Caco-2 (cell line): ENCODE measurements around the gene KMT2D. TPM values are rescaled to one million over a fixed set of nuclear protein-coding genes. Genes with fewer than 3 reads are reported as not detected.

ENCODE experiments used
- BruUV-seq: library from RNA; stranded (reverse); fragments of 400-500 nt; replicated peaks from 2 replicates; lab custom pipeline; 2021; lab: Mats Ljungman, UMichigan
- CTCF ChIA-PET: fragments of 300-600 bp; sonication (Branson Sonifier 250); formaldehyde crosslinking; loops from one replicate; lab custom pipeline; 2022; ENCODE audit warnings: antibody characterized with exemption; lab: Charles Lee
- POLR2A ChIA-PET: fragments of 300-600 bp; sonication (Branson Sonifier 250); formaldehyde crosslinking; loops from one replicate; lab custom pipeline; 2022; ENCODE audit warnings: antibody characterized with exemption; lab: Charles Lee
- DNase-seq, 2 experiments: peaks; one replicate each; pipeline versions ENCODE4 v3.0.0 to v3.0.0-alpha.2; 2020 to 2022
- H3K27me3 ChIP-seq: replicated peaks from 2 replicates; pipeline ENCODE4 v1.6.0; 2011; ENCODE audit warnings: low read length; ENCODE audit not compliant: control insufficient read depth, insufficient read depth
- H3K36me3 ChIP-seq: 2 replicates; pipeline ENCODE4 v1.5.1; 2011; ENCODE audit warnings: low read length; ENCODE audit not compliant: control insufficient read depth, insufficient read depth
- H3K4me1 ChIP-seq: fragments of 250-450 bp; sonication (Bioruptor Pico); 2 replicates; pipeline ENCODE4 v1.5.1; 2020; ENCODE audit warnings: mild to moderate bottlenecking
- H3K4me3 ChIP-seq: 2 replicates; pipeline ENCODE4 v1.5.1; 2011; ENCODE audit warnings: low read depth, mild to moderate bottlenecking, control low read depth, low read length
- H3K9me3 ChIP-seq: fragments of 250-450 bp; sonication (Bioruptor Pico); 2 replicates; pipeline ENCODE4 v1.5.1; 2020; ENCODE audit warnings: mild to moderate bottlenecking, moderate library complexity
- H3K27ac Mint-ChIP-seq: one replicate; pipeline ENCODE4 v1.8.0; 2022; ENCODE audit warnings: mixed read lengths; ENCODE audit not compliant: unreplicated experiment
- H3K27me3 Mint-ChIP-seq: one replicate; pipeline ENCODE4 v1.8.0; 2022; ENCODE audit warnings: mixed read lengths; ENCODE audit not compliant: insufficient read depth, unreplicated experiment
- H3K36me3 Mint-ChIP-seq: one replicate; pipeline ENCODE4 v1.8.0; 2022; ENCODE audit warnings: mild to moderate bottlenecking, mixed read lengths; ENCODE audit not compliant: insufficient read depth, unreplicated experiment
- H3K4me1 Mint-ChIP-seq: one replicate; pipeline ENCODE4 v1.8.0; 2022; ENCODE audit warnings: low read depth, mixed read lengths; ENCODE audit not compliant: unreplicated experiment
- H3K4me3 Mint-ChIP-seq: one replicate; pipeline ENCODE4 v1.8.0; 2022; ENCODE audit warnings: mild to moderate bottlenecking, moderate library complexity, mixed read lengths; ENCODE audit not compliant: unreplicated experiment
- H3K9me3 Mint-ChIP-seq: one replicate; pipeline ENCODE4 v1.8.0; 2022; ENCODE audit warnings: mixed read lengths; ENCODE audit not compliant: unreplicated experiment
- intact Hi-C: fragments of 100-400 bp; cut with micrococcal nuclease; formaldehyde crosslinking; loops from one replicate; pipeline ENCODE4 v1.10.0; 2022; ENCODE audit not compliant: unreplicated experiment
- total RNA-seq: library from RNA; stranded (reverse); gene quantifications from 2 replicates; pipeline ENCODE4 v1.2.3, GENCODE V29; 2022
- TF ChIP-seq, protein P1 (sequence below), 2 experiments: fragments of 200-600 bp in 1 of 2; IDR thresholded peaks; 1 replicate in 1 of 2; 2 replicates in 1 of 2; pipeline versions ENCODE4 v1.5.1 to v1.8.0; 2011 to 2022; ENCODE audit warnings: antibody characterized with exemption in 1 of 2, control low read depth in 1 of 2, inconsistent platforms in 1 of 2, low read depth in 1 of 2, low read length in 1 of 2, mild to moderate bottlenecking in 1 of 2, moderate library complexity in 1 of 2; ENCODE audit not compliant: insufficient read depth in 1 of 2, severe bottlenecking in 1 of 2, unreplicated experiment in 1 of 2

The KMT2D gene
- total RNA-seq, 1 experiment from 2014 or later = 139 TPM

DNA sequence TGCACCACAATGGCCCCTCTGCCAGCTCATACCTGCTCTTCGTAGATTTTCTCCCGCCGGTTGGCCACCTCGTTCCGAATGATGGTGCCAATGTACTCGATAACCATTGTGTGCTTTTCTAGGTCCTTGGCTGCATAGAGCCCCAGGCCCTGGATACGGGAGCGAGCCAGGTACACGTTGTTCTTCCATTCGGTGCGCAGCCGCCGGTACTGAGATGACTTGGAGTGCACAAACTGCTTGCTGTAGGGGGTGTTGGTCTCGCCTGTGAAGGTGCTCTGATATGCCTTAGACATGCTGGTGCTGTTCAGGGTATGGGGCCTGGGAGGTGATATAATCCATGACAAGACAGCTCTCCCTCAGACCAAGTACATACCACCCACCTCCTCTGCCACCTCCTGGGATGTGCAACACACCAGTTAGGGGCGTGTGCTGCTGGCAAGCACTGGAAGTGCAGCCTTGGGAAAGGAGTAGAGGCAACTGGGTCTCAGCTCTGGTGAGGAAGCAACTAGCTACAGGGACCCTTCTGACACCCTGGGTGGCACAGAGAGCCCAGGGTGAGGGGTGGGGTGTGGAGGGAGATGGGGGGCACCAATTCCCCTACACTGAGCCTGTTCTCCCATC is 37.9 kb downstream of the KMT2D start:
- POLR2A ChIA-PET = no interaction called here
- intact Hi-C loops = no loop called here
- Mint-ChIP-seq H3K36me3 (peaks cover 85% of the 10 kb centered on the region), H3K27me3 (no peaks in the 10 kb centered on the region), H3K9me3 (no peaks in the 10 kb centered on the region), H3K4me1 (peaks cover 9% of the 10 kb centered on the region), H3K27ac (peak overlapping the region; percentile 18), H3K4me3 (no peak overlapping the region)
- Histone ChIP-seq H3K27me3 (no peaks in the 10 kb centered on the region), H3K4me3 (no peak overlapping the region), H3K4me1 (0 out of 2 replicates have a peak, but pooled peaks cover under 1% of the 10 kb centered on the region), H3K36me3 (peaks cover 7% of the 10 kb centered on the region), H3K9me3 (no peaks in the 10 kb centered on the region)
- BruUV-seq = no TSS peak
- peak; percentile 1 to 34 for DNase-seq
- TF ChIP-seq, protein P1, sequence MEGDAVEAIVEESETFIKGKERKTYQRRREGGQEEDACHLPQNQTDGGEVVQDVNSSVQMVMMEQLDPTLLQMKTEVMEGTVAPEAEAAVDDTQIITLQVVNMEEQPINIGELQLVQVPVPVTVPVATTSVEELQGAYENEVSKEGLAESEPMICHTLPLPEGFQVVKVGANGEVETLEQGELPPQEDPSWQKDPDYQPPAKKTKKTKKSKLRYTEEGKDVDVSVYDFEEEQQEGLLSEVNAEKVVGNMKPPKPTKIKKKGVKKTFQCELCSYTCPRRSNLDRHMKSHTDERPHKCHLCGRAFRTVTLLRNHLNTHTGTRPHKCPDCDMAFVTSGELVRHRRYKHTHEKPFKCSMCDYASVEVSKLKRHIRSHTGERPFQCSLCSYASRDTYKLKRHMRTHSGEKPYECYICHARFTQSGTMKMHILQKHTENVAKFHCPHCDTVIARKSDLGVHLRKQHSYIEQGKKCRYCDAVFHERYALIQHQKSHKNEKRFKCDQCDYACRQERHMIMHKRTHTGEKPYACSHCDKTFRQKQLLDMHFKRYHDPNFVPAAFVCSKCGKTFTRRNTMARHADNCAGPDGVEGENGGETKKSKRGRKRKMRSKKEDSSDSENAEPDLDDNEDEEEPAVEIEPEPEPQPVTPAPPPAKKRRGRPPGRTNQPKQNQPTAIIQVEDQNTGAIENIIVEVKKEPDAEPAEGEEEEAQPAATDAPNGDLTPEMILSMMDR (IDR thresholded peaks at IDR 0.05; ENCODE audit: insufficient read depth in 1 of 2, low read depth in 1 of 2, low read length in 1 of 2, severe bottlenecking in 1 of 2, unreplicated experiment in 1 of 2) = no peak
- CTCF ChIA-PET = interaction anchor here (1.0 kb wide), 1 partner anchor 26 kb away, joined by 3 read pairs; no protein-coding TSS in a partner anchor

DNA sequence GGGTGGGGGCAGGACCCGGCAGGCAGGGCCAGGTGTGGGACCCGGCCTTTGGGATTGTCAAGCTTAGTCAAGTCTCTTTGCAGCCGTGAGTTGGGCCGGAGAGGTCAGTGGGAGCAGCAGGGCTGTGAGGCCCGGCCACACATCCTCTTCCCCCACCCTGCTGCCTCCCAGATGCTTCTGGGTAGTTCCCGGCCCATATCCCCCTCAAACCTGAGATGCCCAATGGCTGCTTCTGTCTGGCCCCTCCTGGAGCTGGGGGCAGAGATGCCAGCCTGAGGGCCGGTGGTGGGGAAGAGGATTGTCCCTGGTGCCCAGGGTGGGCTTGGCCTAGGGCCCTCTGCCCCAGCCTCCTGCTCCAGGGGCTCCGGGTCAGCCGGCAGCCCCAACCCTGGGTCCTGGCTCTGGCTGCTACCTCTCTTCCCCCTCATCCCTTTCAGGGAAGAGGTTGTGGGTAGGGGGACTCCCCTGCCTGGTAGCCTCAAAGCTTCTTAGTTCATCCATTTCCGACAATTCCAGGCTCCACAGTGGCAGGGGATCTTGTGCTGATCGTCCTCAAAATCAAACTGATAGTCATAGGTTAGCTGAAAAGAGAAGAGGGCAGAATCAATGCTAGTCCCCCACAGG is 39.2 kb downstream of the KMT2D start:
- no peaks in the 10 kb centered on the region for H3K27me3 Mint-ChIP-seq
- no peak overlapping the region for H3K4me3 Mint-ChIP-seq
- intact Hi-C loops = no loop called here
- H3K27me3 ChIP-seq = no peaks in the 10 kb centered on the region
- no peak overlapping the region for H3K4me3 ChIP-seq
- DNase-seq = peak; percentile 2 to 39
- H3K27ac Mint-ChIP-seq = no peak overlapping the region
- POLR2A ChIA-PET = no interaction called here
- no peaks in the 10 kb centered on the region for H3K9me3 ChIP-seq
- H3K4me1 ChIP-seq = 0 out of 2 replicates have a peak, but pooled peaks cover 4% of the 10 kb centered on the region
- BruUV-seq = no TSS peak
- TF ChIP-seq, protein P1 (IDR thresholded peaks at IDR 0.05; ENCODE audit: insufficient read depth in 1 of 2, low read depth in 1 of 2, low read length in 1 of 2, severe bottlenecking in 1 of 2, unreplicated experiment in 1 of 2) = no peak
- peaks cover 5% of the 10 kb centered on the region for H3K36me3 ChIP-seq
- peaks cover 16% of the 10 kb centered on the region for H3K4me1 Mint-ChIP-seq
- H3K36me3 Mint-ChIP-seq = peaks cover 82% of the 10 kb centered on the region
- CTCF ChIA-PET = interaction anchor here (0.7 to 0.8 kb wide), 2 partner anchors 88 to 235 kb away, joined by 3 to 4 read pairs; no protein-coding TSS in a partner anchor
- no peaks in the 10 kb centered on the region for H3K9me3 Mint-ChIP-seq

DNA sequence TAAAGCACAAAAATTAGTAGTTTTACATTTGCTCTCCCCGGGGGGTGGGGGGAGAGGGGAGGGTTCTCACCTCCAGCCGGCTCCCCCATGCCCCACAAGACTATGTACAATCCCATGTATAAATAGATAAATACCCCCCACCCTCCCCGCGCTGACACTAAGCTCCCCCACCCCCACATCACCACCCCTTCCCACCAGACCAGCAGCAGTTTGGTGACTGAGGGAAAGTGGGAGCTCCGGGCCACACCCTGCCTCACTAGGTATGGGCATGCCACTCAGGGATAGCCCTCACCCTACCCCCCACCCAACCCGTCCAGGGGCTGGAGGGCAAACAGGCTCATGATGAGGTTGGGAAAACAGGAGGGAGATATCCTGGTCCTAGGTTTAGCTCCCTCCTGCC is 40.2 kb downstream of the KMT2D start:
- TF ChIP-seq, protein P1 (IDR thresholded peaks at IDR 0.05; ENCODE audit: insufficient read depth in 1 of 2, low read depth in 1 of 2, low read length in 1 of 2, severe bottlenecking in 1 of 2, unreplicated experiment in 1 of 2) = no peak
- H3K27ac Mint-ChIP-seq = no peak overlapping the region
- POLR2A ChIA-PET = interaction anchor here (0.9 kb wide), 1 partner anchor 24 kb away, joined by 4 read pairs; no protein-coding TSS in a partner anchor
- H3K36me3 Mint-ChIP-seq = peaks cover 79% of the 10 kb centered on the region
- Histone ChIP-seq H3K27me3 (no peaks in the 10 kb centered on the region), H3K4me3 (no peak overlapping the region), H3K36me3 (no peaks in the 10 kb centered on the region), H3K9me3 (no peaks in the 10 kb centered on the region), H3K4me1 (0 out of 2 replicates have a peak, but pooled peaks cover 4% of the 10 kb centered on the region)
- H3K9me3 Mint-ChIP-seq = no peaks in the 10 kb centered on the region
- H3K4me3 Mint-ChIP-seq = no peak overlapping the region
- no TSS peak for BruUV-seq
- CTCF ChIA-PET = interaction anchor here (0.6 to 2.1 kb wide), 9 partner anchors 19 to 267 kb away, joined by 3 to 33 read pairs (median 5); partner anchors contain the start of genes DDN and LMBR1L
- H3K4me1 Mint-ChIP-seq = peaks cover 19% of the 10 kb centered on the region
- no peaks in the 10 kb centered on the region for H3K27me3 Mint-ChIP-seq
- intact Hi-C loops = no loop called here
- peak in 1 of 2 experiments; percentile 28 for DNase-seq
